ENCODE data around the gene PLIN5. TPM values are rescaled to one million over a fixed set of nuclear protein-coding genes. Genes with fewer than 3 reads are reported as not detected.

Gene PLIN5
- total and polyA plus RNA-seq, 4 experiments from 2014 or later = 0.28 to 2.2 (median 1.4) TPM; not detected in 1

GRCh38 chr19:4541114-4541805, 6.2 kb upstream of the PLIN5 start:
- Mint-ChIP-seq H3K27ac (no peak overlapping the region), H3K9me3 (peaks cover 0 to 13% (median 5%) of the 10 kb centered on the region in 8 donors), H3K4me1 (peaks cover 2 to 8% (median 4%) of the 10 kb centered on the region in 4 donors), H3K36me3 (no peaks in the 10 kb centered on the region), H3K27me3 (peaks cover 0 to 7% of the 10 kb centered on the region in 2 donors), H3K4me3 (no peak overlapping the region)
- Histone ChIP-seq H3K4me3 (ENCODE audit: low read length in 2 of 2) (no peak overlapping the region), H3K27ac (ENCODE audit: low read depth, low read length) (no peak overlapping the region), H3K4me1 (ENCODE audit: insufficient read depth, low read length) (no peaks in the 10 kb centered on the region), H3K27me3 (ENCODE audit: insufficient read depth, low read length) (no peaks in the 10 kb centered on the region), H3K36me3 (ENCODE audit: insufficient read depth, low read length) (no peaks in the 10 kb centered on the region), H3K9me3 (ENCODE audit: control insufficient read depth in 1 of 2, low read length in 2 of 2) (no peaks in the 10 kb centered on the region)
- POLR2A ChIA-PET (ENCODE audit: partially characterized antibody) = no interaction called here
- intact Hi-C loops (cut with micrococcal nuclease) = no loop called here
- CTCF ChIA-PET (ENCODE audit: partially characterized antibody) = interaction anchor here (1.7 kb wide), 1 partner anchor 15 kb away, joined by 3 read pairs; no protein-coding TSS in a partner anchor
- no peak for DNase-seq

GRCh38 chr19:4539693-4540581, 4.9 kb upstream of the PLIN5 start, which contains the start of gene LRG1:
Gene LRG1 (minus strand): TSS chr19:4540036. CDS start chr19:4540013, 23 bp downstream.
- Histone ChIP-seq H3K9me3 (ENCODE audit: control insufficient read depth in 1 of 2, low read length in 2 of 2) (no peaks in the 10 kb centered on the region), H3K4me1 (ENCODE audit: insufficient read depth, low read length) (no peaks in the 10 kb centered on the region), H3K4me3 (ENCODE audit: low read length in 2 of 2) (no peak within 1 kb of the TSS), H3K27me3 (ENCODE audit: insufficient read depth, low read length) (no peaks in the 10 kb centered on the region), H3K27ac (ENCODE audit: low read depth, low read length) (no peak within 1 kb of the TSS), H3K36me3 (ENCODE audit: insufficient read depth, low read length) (no peaks in the 10 kb centered on the region)
- CTCF ChIA-PET (ENCODE audit: partially characterized antibody) = interaction anchor here (0.9 to 1.7 kb wide), 2 partner anchors 9 to 13 kb away, joined by 3 read pairs; no protein-coding TSS in a partner anchor
- H3K9me3 Mint-ChIP-seq = peaks cover 0 to 13% (median 5%) of the 10 kb centered on the region in 8 donors
- intact Hi-C loops (cut with micrococcal nuclease) = no loop called here
- H3K4me1 Mint-ChIP-seq = peaks cover 4 to 13% (median 5%) of the 10 kb centered on the region in 4 donors
- H3K4me3 Mint-ChIP-seq = peak within 1 kb of the TSS in 5 of 8 donors; percentile 10 to 56 (median 31)
- H3K36me3 Mint-ChIP-seq = no peaks in the 10 kb centered on the region
- peak within 1 kb of the TSS in 2 of 7 donors; percentile 35 to 47 for H3K27ac Mint-ChIP-seq
- H3K27me3 Mint-ChIP-seq = peaks cover 4 to 10% of the 10 kb centered on the region in 2 donors
- no peak for DNase-seq
- POLR2A ChIA-PET (ENCODE audit: partially characterized antibody) = no interaction called here

- Mint-ChIP-seq H3K9me3 (peaks cover 0 to 13% (median 5%) of the 10 kb centered on the region in 8 donors), H3K27ac (no peak overlapping the region), H3K36me3 (no peaks in the 10 kb centered on the region), H3K4me3 (no peak overlapping the region), H3K4me1 (peaks cover 4 to 13% (median 5%) of the 10 kb centered on the region in 4 donors), H3K27me3 (peaks cover 4 to 10% of the 10 kb centered on the region in 2 donors)
- H3K4me1 ChIP-seq (ENCODE audit: insufficient read depth, low read length) = no peaks in the 10 kb centered on the region
- H3K36me3 ChIP-seq (ENCODE audit: insufficient read depth, low read length) = no peaks in the 10 kb centered on the region
- DNase-seq = no peak
- no peaks in the 10 kb centered on the region for H3K27me3 ChIP-seq (ENCODE audit: insufficient read depth, low read length)
- no peak overlapping the region for H3K4me3 ChIP-seq (ENCODE audit: low read length in 2 of 2)
- intact Hi-C loops (cut with micrococcal nuclease) = no loop called here
- H3K27ac ChIP-seq (ENCODE audit: low read depth, low read length) = no peak overlapping the region
- POLR2A ChIA-PET (ENCODE audit: partially characterized antibody) = no interaction called here
- no peaks in the 10 kb centered on the region for H3K9me3 ChIP-seq (ENCODE audit: control insufficient read depth in 1 of 2, low read length in 2 of 2)
- CTCF ChIA-PET (ENCODE audit: partially characterized antibody) = no interaction called here
Observed at GRCh38 chr19:4539169-4539692, 4.2 kb upstream of the PLIN5 start.

- H3K4me3 Mint-ChIP-seq = no peak overlapping the region
- Histone ChIP-seq H3K27me3 (ENCODE audit: insufficient read depth, low read length) (no peaks in the 10 kb centered on the region), H3K9me3 (ENCODE audit: control insufficient read depth in 1 of 2, low read length in 2 of 2) (no peaks in the 10 kb centered on the region), H3K36me3 (ENCODE audit: insufficient read depth, low read length) (no peaks in the 10 kb centered on the region), H3K4me1 (ENCODE audit: insufficient read depth, low read length) (no peaks in the 10 kb centered on the region), H3K27ac (ENCODE audit: low read depth, low read length) (no peak overlapping the region), H3K4me3 (ENCODE audit: low read length in 2 of 2) (no peak overlapping the region)
- DNase-seq = no peak
- ChIA-PET CTCF (ENCODE audit: partially characterized antibody) (no interaction called here), POLR2A (ENCODE audit: partially characterized antibody) (no interaction called here)
- no peaks in the 10 kb centered on the region for H3K36me3 Mint-ChIP-seq
- no peak overlapping the region for H3K27ac Mint-ChIP-seq
- H3K4me1 Mint-ChIP-seq = peaks cover 4 to 13% (median 5%) of the 10 kb centered on the region in 4 donors
- H3K27me3 Mint-ChIP-seq = peaks cover 7 to 10% of the 10 kb centered on the region in 2 donors
- H3K9me3 Mint-ChIP-seq = peaks cover 0 to 13% (median 5%) of the 10 kb centered on the region in 8 donors
- intact Hi-C loops (cut with micrococcal nuclease) = no loop called here
Observed at GRCh38 chr19:4538601-4538954, 3.6 kb upstream of the PLIN5 start.

GRCh38 chr19:4537953-4538600, 3.1 kb upstream of the PLIN5 start:
- no peak overlapping the region for H3K27ac Mint-ChIP-seq
- Histone ChIP-seq H3K27me3 (ENCODE audit: insufficient read depth, low read length) (no peaks in the 10 kb centered on the region), H3K4me1 (ENCODE audit: insufficient read depth, low read length) (no peaks in the 10 kb centered on the region), H3K9me3 (ENCODE audit: control insufficient read depth in 1 of 2, low read length in 2 of 2) (no peaks in the 10 kb centered on the region), H3K27ac (ENCODE audit: low read depth, low read length) (no peak overlapping the region), H3K4me3 (ENCODE audit: low read length in 2 of 2) (no peak overlapping the region), H3K36me3 (ENCODE audit: insufficient read depth, low read length) (no peaks in the 10 kb centered on the region)
- no peak for DNase-seq
- no peaks in the 10 kb centered on the region for H3K36me3 Mint-ChIP-seq
- H3K27me3 Mint-ChIP-seq = peaks cover 10 to 11% of the 10 kb centered on the region in 2 donors
- intact Hi-C loops (cut with micrococcal nuclease) = no loop called here
- H3K4me1 Mint-ChIP-seq = peaks cover 4 to 13% (median 5%) of the 10 kb centered on the region in 4 donors
- H3K9me3 Mint-ChIP-seq = peaks cover 0 to 13% (median 5%) of the 10 kb centered on the region in 8 donors
- POLR2A ChIA-PET (ENCODE audit: partially characterized antibody) = no interaction called here
- H3K4me3 Mint-ChIP-seq = no peak overlapping the region
- CTCF ChIA-PET (ENCODE audit: partially characterized antibody) = no interaction called here

GRCh38 chr19:4536798-4537197, 1.8 kb upstream of the PLIN5 start:
- H3K36me3 Mint-ChIP-seq = no peaks in the 10 kb centered on the region
- CTCF ChIA-PET (ENCODE audit: partially characterized antibody) = no interaction called here
- Histone ChIP-seq H3K36me3 (ENCODE audit: insufficient read depth, low read length) (no peaks in the 10 kb centered on the region), H3K9me3 (ENCODE audit: control insufficient read depth in 1 of 2, low read length in 2 of 2) (no peaks in the 10 kb centered on the region), H3K27me3 (ENCODE audit: insufficient read depth, low read length) (no peaks in the 10 kb centered on the region), H3K4me3 (ENCODE audit: low read length in 2 of 2) (no peak overlapping the region), H3K27ac (ENCODE audit: low read depth, low read length) (no peak overlapping the region), H3K4me1 (ENCODE audit: insufficient read depth, low read length) (no peaks in the 10 kb centered on the region)
- no peak overlapping the region for H3K4me3 Mint-ChIP-seq
- intact Hi-C loops (cut with micrococcal nuclease) = no loop called here
- peaks cover 4 to 13% (median 5%) of the 10 kb centered on the region in 4 donors for H3K4me1 Mint-ChIP-seq
- H3K9me3 Mint-ChIP-seq = peaks cover 0 to 13% (median 5%) of the 10 kb centered on the region in 8 donors
- POLR2A ChIA-PET (ENCODE audit: partially characterized antibody) = no interaction called here
- peaks cover 10 to 11% of the 10 kb centered on the region in 2 donors for H3K27me3 Mint-ChIP-seq
- H3K27ac Mint-ChIP-seq = no peak overlapping the region
- DNase-seq = no peak
